Measurements from ENCODE around the gene KRT74. TPM values are rescaled to one million over a fixed set of nuclear protein-coding genes. Genes with fewer than 3 reads are reported as not detected.

Gene KRT74
- total RNA-seq, 2 experiments from 2014 or later, result not detected

- POLR2A ChIA-PET, result no interaction called here
- H3K4me3 Mint-ChIP-seq, result no peak overlapping the region
- H3K9me3 Mint-ChIP-seq, result no peaks in the 10 kb centered on the region
- ATAC-seq (peak; percentile 53), DNase-seq (peak; percentile 32)
- no peak for TF ChIP-seq CTCF (IDR thresholded peaks at IDR 0.05)
- H3K36me3 Mint-ChIP-seq (ENCODE audit: low read depth), result no peaks in the 10 kb centered on the region
- H3K27ac Mint-ChIP-seq, result no peak overlapping the region
- no peaks in the 10 kb centered on the region for H3K27me3 Mint-ChIP-seq
- CTCF ChIA-PET, result interaction anchor here (1.4 kb wide), 1 partner anchor 261 kb away, joined by 4 read pairs; no protein-coding TSS in a partner anchor
- H3K4me1 Mint-ChIP-seq (ENCODE audit: low read depth), result peaks cover 63% of the 10 kb centered on the region
- intact Hi-C loops (cut with micrococcal nuclease), result no loop called here
Measured at GRCh38 chr12:52604859-52605258, 31.2 kb upstream of the KRT74 start.

GRCh38 chr12:52603314-52603713 lies 29.7 kb upstream of the KRT74 start:
- DNase-seq (peak; percentile 59), ATAC-seq (peak; percentile 76)
- no peak for TF ChIP-seq CTCF (IDR thresholded peaks at IDR 0.05)
- CTCF ChIA-PET, result no interaction called here
- POLR2A ChIA-PET, result no interaction called here
- Mint-ChIP-seq H3K36me3 (ENCODE audit: low read depth) (no peaks in the 10 kb centered on the region), H3K4me3 (no peak overlapping the region), H3K27me3 (peaks cover 2% of the 10 kb centered on the region), H3K4me1 (ENCODE audit: low read depth) (peaks cover 51% of the 10 kb centered on the region), H3K9me3 (no peaks in the 10 kb centered on the region), H3K27ac (no peak overlapping the region)
- intact Hi-C loops (cut with micrococcal nuclease), result no loop called here

- no peak overlapping the region for H3K27ac Mint-ChIP-seq
- TF ChIP-seq CTCF (IDR thresholded peaks at IDR 0.05), result no peak
- no peaks in the 10 kb centered on the region for H3K9me3 Mint-ChIP-seq
- H3K36me3 Mint-ChIP-seq (ENCODE audit: low read depth), result no peaks in the 10 kb centered on the region
- intact Hi-C loops (cut with micrococcal nuclease), result no loop called here
- POLR2A ChIA-PET, result no interaction called here
- ATAC-seq (no peak), DNase-seq (no peak)
- H3K4me3 Mint-ChIP-seq, result no peak overlapping the region
- peaks cover 2% of the 10 kb centered on the region for H3K27me3 Mint-ChIP-seq
- CTCF ChIA-PET, result interaction anchor here (0.9 kb wide), 1 partner anchor 277 kb away, joined by 4 read pairs; no protein-coding TSS in a partner anchor
- H3K4me1 Mint-ChIP-seq (ENCODE audit: low read depth), result peaks cover 45% of the 10 kb centered on the region
Measured at GRCh38 chr12:52602552-52602951, 28.9 kb upstream of the KRT74 start.

- no peak for DNase-seq
- ATAC-seq, result no peak
- CTCF ChIA-PET, result interaction anchor here (0.9 kb wide), 1 partner anchor 278 kb away, joined by 4 read pairs; no protein-coding TSS in a partner anchor
- Mint-ChIP-seq H3K27me3 (peaks cover 2% of the 10 kb centered on the region), H3K36me3 (ENCODE audit: low read depth) (no peaks in the 10 kb centered on the region), H3K4me1 (ENCODE audit: low read depth) (peaks cover 37% of the 10 kb centered on the region), H3K27ac (no peak overlapping the region), H3K4me3 (no peak overlapping the region), H3K9me3 (no peaks in the 10 kb centered on the region)
- intact Hi-C loops (cut with micrococcal nuclease), result no loop called here
- no peak for TF ChIP-seq CTCF (IDR thresholded peaks at IDR 0.05)
- POLR2A ChIA-PET, result interaction anchor here (0.6 kb wide), 1 partner anchor 53 kb away, joined by 4 read pairs; no protein-coding TSS in a partner anchor
Measured at GRCh38 chr12:52601671-52602070, 28.0 kb upstream of the KRT74 start.

- no peak for DNase-seq
- H3K4me1 Mint-ChIP-seq (ENCODE audit: low read depth), result peaks cover 36% of the 10 kb centered on the region
- ChIA-PET CTCF (no interaction called here), POLR2A (interaction anchor here (0.6 kb wide), 1 partner anchor 54 kb away, joined by 4 read pairs; no protein-coding TSS in a partner anchor)
- no peaks in the 10 kb centered on the region for H3K36me3 Mint-ChIP-seq (ENCODE audit: low read depth)
- H3K4me3 Mint-ChIP-seq, result no peak within 1 kb of the TSS
- no peak for ATAC-seq
- H3K27me3 Mint-ChIP-seq, result peaks cover 2% of the 10 kb centered on the region
- H3K9me3 Mint-ChIP-seq, result no peaks in the 10 kb centered on the region
- H3K27ac Mint-ChIP-seq, result no peak within 1 kb of the TSS
- intact Hi-C loops (cut with micrococcal nuclease), result no loop called here
- no peak for TF ChIP-seq CTCF (IDR thresholded peaks at IDR 0.05)
Measured at GRCh38 chr12:52600941-52601481, 27.4 kb upstream of the KRT74 start, which contains the start of gene KRT72. Gene KRT72, minus strand, starts transcription at chr12:52601463. Its CDS starts 11 bp downstream, at chr12:52601452.

Measured in activated CD8-positive, alpha-beta T cell treated with anti-CD3 and anti-CD28 coated beads for 36 hours (primary cell).